H1 (cell line): ENCODE results near the gene ABHD13. TPM values are rescaled to one million over a fixed set of nuclear protein-coding genes. Genes with fewer than 3 reads are reported as not detected.

Experiments
- CTBP2 ChIP-seq: IDR thresholded peaks from 2 replicates; pipeline ENCODE4 v1.7.0; 2011; ENCODE audit warnings: borderline replicate concordance, mild to moderate bottlenecking, moderate library complexity, mixed read lengths, low read length; ENCODE audit not compliant: insufficient read depth, insufficient read length
- CTCF ChIP-seq, 3 experiments: IDR thresholded peaks; 1 replicate in 2 of 3; 2 replicates in 1 of 3; pipeline versions ENCODE4 v1.5.1 to v1.6.1; 2011; ENCODE audit warnings: low read length in 3 of 3, mild to moderate bottlenecking in 3 of 3, inconsistent platforms in 2 of 3, low read depth in 1 of 3, moderate library complexity in 1 of 3; ENCODE audit not compliant: insufficient read depth in 1 of 3; ENCODE audit errors: control extremely low read depth in 1 of 3
- KDM4A ChIP-seq: IDR thresholded peaks from one replicate; pipeline ENCODE4 v1.7.1; 2012; ENCODE audit warnings: low read depth, mild to moderate bottlenecking, moderate library complexity, low read length, inconsistent platforms; ENCODE audit not compliant: severe bottlenecking
- POLR2AphosphoS5 ChIP-seq: IDR thresholded peaks from 2 replicates; pipeline ENCODE4 v1.6.1; 2011; ENCODE audit warnings: low read depth, low read length
- SIN3A ChIP-seq, 2 experiments: IDR thresholded peaks in 1 of 2; conservative IDR thresholded peaks in 1 of 2; 2 replicates each; pipeline ENCODE4 v1.6.1; 2011 to 2012; ENCODE audit warnings: low read length in 2 of 2, improper control_type of control experiment in 1 of 2, low read depth in 1 of 2, mild to moderate bottlenecking in 1 of 2
- SIRT6 ChIP-seq: IDR thresholded peaks from one replicate; pipeline ENCODE4 v1.7.1; 2012; ENCODE audit warnings: low read length, inconsistent platforms
- SRF ChIP-seq: IDR thresholded peaks from 2 replicates; pipeline ENCODE4 v1.6.1; 2011; ENCODE audit warnings: mild to moderate bottlenecking, low read depth, low read length, moderate library complexity
- YY1 ChIP-seq: IDR thresholded peaks from 2 replicates; pipeline ENCODE4 v1.6.1; 2011; ENCODE audit warnings: low read depth, mild to moderate bottlenecking, low read length
- polyA plus RNA-seq, 7 experiments: library from polyadenylated mRNA; depleted of rRNA in 3 of 7; stranded (reverse) in 5 of 7; unstranded in 2 of 7; fragments of >200 nt in 5 of 7; fragments of 200-250 nt in 2 of 7; gene quantifications; 1 replicate in 5 of 7; 2 replicates in 1 of 7; 4 replicates in 1 of 7; pipeline versions ENCODE4 v1.2.1 to v1.2.3, GENCODE V29; 2011 to 2013; ENCODE audit warnings: missing spikeins in 2 of 7, mixed read lengths in 2 of 7
- total RNA-seq: library from RNA; stranded (reverse); fragmentation: NEBNext Ultra II Directional; extraction: Animal tissue kit (Norgen Biotek cat#: 25700); gene quantifications from 2 replicates; pipeline ENCODE4 v1.2.1, GENCODE V29; 2021

Gene ABHD13
- total and polyA plus RNA-seq, 2 of the 8 experiments (the other 6 are each of a cell fraction or from before 2014, with no cell fraction given): 3.5 to 6.6 TPM

GRCh38 chr13:108200781-108201398 lies 17.3 kb upstream of the ABHD13 start (continued):
- TF ChIP-seq KDM4A (no peak), CTBP2 (no peak), CTCF (IDR thresholded peaks at IDR 0.05; ENCODE audit: control extremely low read depth in 1 of 3, insufficient read depth in 1 of 3, low read depth in 1 of 3, low read length in 3 of 3) (no peak), SRF (no peak), SIN3A (conservative IDR thresholded peaks at IDR 0.05 in 1 of 2, IDR thresholded peaks at IDR 0.05 in 1 of 2; ENCODE audit: low read depth in 1 of 2, low read length in 2 of 2) (no peak), POLR2AphosphoS5 (no peak), YY1 (no peak), SIRT6 (no peak)
- TF ChIP-seq, all 59 proteins: peak for 0
